Thoracic aorta (tissue), 2 donors: ENCODE measurements around the gene TTN. TPM values are rescaled to one million over a fixed set of nuclear protein-coding genes. Genes with fewer than 3 reads are reported as not detected.

Source experiments
- ATAC-seq: fragments of 150-250 bp; one replicate; pipeline ENCODE4 v1.8.0; 2017; ENCODE audit warnings: low read depth; ENCODE audit not compliant: insufficient number of reproducible peaks, low FRiP score
- DNase-seq: peaks from one replicate; pipeline ENCODE4 v3.0.0-alpha.2; 2020; ENCODE audit warnings: low spot score
- H3K27ac ChIP-seq, 2 donors: fragments of 200-600 bp; sonication (generic); 1 replicate in 1 of 2; 2 replicates in 1 of 2; pipeline ENCODE4 v1.5.1; 2016; ENCODE audit warnings: mild to moderate bottlenecking in 2 of 2, moderate library complexity in 2 of 2
- H3K27me3 ChIP-seq: fragments of 200-600 bp; sonication (generic); replicated peaks from 2 replicates; pipeline ENCODE4 v1.6.0; 2016; ENCODE audit warnings: mild to moderate bottlenecking; ENCODE audit not compliant: insufficient read depth
- H3K36me3 ChIP-seq: fragments of 200-600 bp; sonication (generic); one replicate; pipeline ENCODE4 v1.5.1; 2016
- H3K4me1 ChIP-seq, 2 donors: fragments of 200-600 bp; sonication (generic); 1 replicate in 1 of 2; 2 replicates in 1 of 2; pipeline versions ENCODE4 v1.5.1 to v1.6.0; 2016; ENCODE audit warnings: low read depth in 2 of 2, mild to moderate bottlenecking in 1 of 2; ENCODE audit not compliant: control insufficient read depth in 1 of 2
- H3K4me3 ChIP-seq: fragments of 200-600 bp; sonication (generic); 2 replicates; pipeline ENCODE4 v1.5.1; 2016; ENCODE audit warnings: mild to moderate bottlenecking
- H3K9me3 ChIP-seq: fragments of 200-600 bp; sonication (generic); 2 replicates; pipeline ENCODE4 v1.5.1; 2016
- total RNA-seq, 2 donors: library from RNA; depleted of rRNA; stranded (reverse); fragments of >200 nt; gene quantifications; one replicate each; pipeline versions ENCODE4 v1.1.0 to v1.2.3, GENCODE V29; 2016
- TF ChIP-seq, protein P1 (sequence below): fragments of 200-600 bp; sonication (generic); IDR thresholded peaks from one replicate; pipeline ENCODE4 v1.5.1; 2019; ENCODE audit warnings: antibody characterized with exemption

The TTN gene
- total RNA-seq, 2 donors from 2014 or later: 7.0 to 16.4 TPM

DNA sequence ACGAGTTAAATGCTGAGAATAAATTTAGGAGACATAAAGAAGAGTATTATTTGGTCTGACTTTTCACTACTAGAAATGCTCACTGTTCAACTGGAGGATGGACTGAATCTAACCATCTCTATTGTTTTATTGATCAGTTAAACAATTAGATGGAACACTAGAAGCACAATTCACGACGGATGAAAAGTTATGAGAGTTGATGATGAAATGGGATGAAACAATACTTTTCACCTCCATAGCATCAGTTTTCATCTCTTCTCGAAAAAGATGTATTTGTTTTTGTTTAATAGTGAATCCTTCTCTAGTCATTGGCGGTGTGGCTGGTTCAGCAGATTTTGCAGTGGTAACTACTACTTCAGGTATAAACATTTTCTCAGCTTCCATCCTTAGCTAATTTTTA, 19.3 kb downstream of the TTN start:
- no peaks in the 10 kb centered on the region for H3K27me3 ChIP-seq
- TF ChIP-seq, protein P1, sequence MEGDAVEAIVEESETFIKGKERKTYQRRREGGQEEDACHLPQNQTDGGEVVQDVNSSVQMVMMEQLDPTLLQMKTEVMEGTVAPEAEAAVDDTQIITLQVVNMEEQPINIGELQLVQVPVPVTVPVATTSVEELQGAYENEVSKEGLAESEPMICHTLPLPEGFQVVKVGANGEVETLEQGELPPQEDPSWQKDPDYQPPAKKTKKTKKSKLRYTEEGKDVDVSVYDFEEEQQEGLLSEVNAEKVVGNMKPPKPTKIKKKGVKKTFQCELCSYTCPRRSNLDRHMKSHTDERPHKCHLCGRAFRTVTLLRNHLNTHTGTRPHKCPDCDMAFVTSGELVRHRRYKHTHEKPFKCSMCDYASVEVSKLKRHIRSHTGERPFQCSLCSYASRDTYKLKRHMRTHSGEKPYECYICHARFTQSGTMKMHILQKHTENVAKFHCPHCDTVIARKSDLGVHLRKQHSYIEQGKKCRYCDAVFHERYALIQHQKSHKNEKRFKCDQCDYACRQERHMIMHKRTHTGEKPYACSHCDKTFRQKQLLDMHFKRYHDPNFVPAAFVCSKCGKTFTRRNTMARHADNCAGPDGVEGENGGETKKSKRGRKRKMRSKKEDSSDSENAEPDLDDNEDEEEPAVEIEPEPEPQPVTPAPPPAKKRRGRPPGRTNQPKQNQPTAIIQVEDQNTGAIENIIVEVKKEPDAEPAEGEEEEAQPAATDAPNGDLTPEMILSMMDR: no peak
- no peaks in the 10 kb centered on the region for H3K9me3 ChIP-seq

GRCh38 chr2:178787155-178787554, 20.1 kb downstream of the TTN start:
- no peaks in the 10 kb centered on the region for H3K4me1 ChIP-seq
- TF ChIP-seq, protein P1: no peak
- H3K36me3 ChIP-seq: no peaks in the 10 kb centered on the region
- ATAC-seq (no peak), DNase-seq (no peak)
- no peak overlapping the region for H3K27ac ChIP-seq
- no peaks in the 10 kb centered on the region for H3K27me3 ChIP-seq
- H3K9me3 ChIP-seq: no peaks in the 10 kb centered on the region
- H3K4me3 ChIP-seq: no peak overlapping the region

More for the DNA sequence above, 19.3 kb downstream of the TTN start:
- H3K27ac ChIP-seq: no peak overlapping the region
- no peak for DNase-seq
- no peaks in the 10 kb centered on the region for H3K4me1 ChIP-seq
- ATAC-seq: no peak
- no peaks in the 10 kb centered on the region for H3K36me3 ChIP-seq
- H3K4me3 ChIP-seq: no peak overlapping the region

DNA sequence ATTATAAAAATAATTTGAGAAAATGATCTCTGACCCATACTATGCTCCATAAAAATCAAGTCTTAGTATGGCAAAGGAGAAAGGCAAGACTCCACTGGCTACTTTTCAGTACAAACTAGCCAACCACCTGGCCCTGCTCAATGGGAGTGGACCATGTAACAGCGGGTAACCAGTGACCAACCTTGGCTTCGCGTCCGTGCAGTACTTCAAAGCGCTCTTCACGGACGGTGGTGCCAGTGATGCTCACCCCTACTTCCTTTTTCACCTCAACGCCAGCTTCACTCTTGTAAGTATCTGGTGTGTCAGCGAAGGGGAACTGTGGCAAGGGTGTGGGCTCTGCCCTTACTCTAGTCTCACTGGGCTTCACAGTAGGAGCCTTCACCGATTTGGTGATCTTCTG, 23.3 kb downstream of the TTN start:
- Histone ChIP-seq H3K4me3 (no peak overlapping the region), H3K4me1 (no peaks in the 10 kb centered on the region), H3K27me3 (no peaks in the 10 kb centered on the region), H3K9me3 (no peaks in the 10 kb centered on the region), H3K36me3 (no peaks in the 10 kb centered on the region), H3K27ac (no peak overlapping the region)
- DNase-seq (no peak), ATAC-seq (no peak)
- TF ChIP-seq, protein P1: no peak

DNA sequence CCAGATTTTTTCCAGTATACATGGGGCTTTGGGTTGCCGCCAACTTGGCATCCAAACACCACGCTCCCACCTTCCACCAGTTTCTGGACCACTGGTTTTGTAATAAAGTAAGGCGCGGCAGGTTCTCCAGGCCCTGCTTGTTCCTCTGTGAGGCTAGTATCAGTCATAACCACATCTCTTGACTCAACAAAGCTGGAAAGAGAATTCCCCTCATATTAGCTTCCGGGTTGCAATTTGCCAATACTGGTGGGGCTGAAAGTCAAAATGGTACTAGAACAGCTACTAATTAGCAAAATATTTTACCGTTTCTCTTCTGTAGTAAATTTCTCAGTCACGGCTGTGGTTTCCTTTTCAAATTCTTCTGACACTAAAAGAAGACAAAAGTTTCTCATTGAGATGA, 25.0 kb downstream of the TTN start:
- TF ChIP-seq, protein P1: no peak
- H3K9me3 ChIP-seq: no peaks in the 10 kb centered on the region
- H3K27me3 ChIP-seq: no peaks in the 10 kb centered on the region
- H3K36me3 ChIP-seq: no peaks in the 10 kb centered on the region
- H3K4me3 ChIP-seq: no peak overlapping the region
- H3K4me1 ChIP-seq: no peaks in the 10 kb centered on the region
- DNase-seq: no peak
- ATAC-seq: no peak
- no peak overlapping the region for H3K27ac ChIP-seq

DNA sequence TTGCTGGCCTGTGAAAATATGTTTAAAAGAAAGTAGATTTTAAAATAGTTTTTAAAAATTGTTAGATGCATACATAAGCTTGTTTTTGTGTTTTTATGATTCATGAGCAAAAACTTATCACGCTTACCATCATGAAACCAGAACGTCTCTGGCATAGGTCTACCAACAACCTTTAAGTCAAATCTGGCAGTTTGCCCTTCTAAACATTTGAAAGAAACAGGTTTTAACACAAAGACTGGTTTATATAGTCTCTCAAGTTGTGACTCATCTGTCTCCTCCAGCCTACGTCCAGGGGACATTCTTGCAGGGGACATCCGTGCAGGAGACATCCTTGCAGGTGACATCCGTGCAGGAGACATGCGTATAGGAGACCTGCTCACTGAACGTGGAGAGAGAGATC, 29.6 kb downstream of the TTN start:
- ATAC-seq (no peak), DNase-seq (no peak)
- Histone ChIP-seq H3K27me3 (no peaks in the 10 kb centered on the region), H3K9me3 (no peaks in the 10 kb centered on the region), H3K36me3 (no peaks in the 10 kb centered on the region), H3K27ac (no peak overlapping the region), H3K4me1 (no peaks in the 10 kb centered on the region), H3K4me3 (no peak overlapping the region)
- TF ChIP-seq, protein P1: no peak
